ENCODE data around the gene AFG3L2. TPM values are rescaled to one million over a fixed set of nuclear protein-coding genes. Genes with fewer than 3 reads are reported as not detected.

The AFG3L2 gene
- total and polyA plus RNA-seq, 8 donors = 21.7 to 144 (median 44.0) TPM

DNA sequence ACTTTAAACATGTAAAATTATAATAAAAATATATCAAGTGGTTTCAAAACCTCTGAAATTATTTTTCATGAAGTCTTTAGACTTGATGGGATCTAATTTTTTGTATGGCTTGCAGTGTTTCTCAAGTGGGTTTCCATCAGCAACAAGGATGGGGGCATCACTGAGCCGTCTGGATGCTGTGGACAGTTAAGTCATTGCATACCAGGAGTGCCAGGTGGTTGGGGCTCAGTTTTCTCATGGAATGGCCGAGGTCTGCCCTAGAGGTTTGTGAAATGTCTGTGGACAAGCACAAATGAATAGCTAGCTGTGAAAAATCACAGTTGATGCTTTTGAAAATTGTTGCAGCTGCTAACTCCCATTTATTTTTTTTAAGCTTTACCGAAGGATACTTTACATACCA, 32.4 kb upstream of the AFG3L2 start:
- TF ChIP-seq POLR2A (IDR thresholded peaks at IDR 0.05) (no peak), POLR2AphosphoS5 (IDR thresholded peaks at IDR 0.05) (no peak), EP300 (IDR thresholded peaks at IDR 0.05) (no peak)
- TF ChIP-seq, protein P1, sequence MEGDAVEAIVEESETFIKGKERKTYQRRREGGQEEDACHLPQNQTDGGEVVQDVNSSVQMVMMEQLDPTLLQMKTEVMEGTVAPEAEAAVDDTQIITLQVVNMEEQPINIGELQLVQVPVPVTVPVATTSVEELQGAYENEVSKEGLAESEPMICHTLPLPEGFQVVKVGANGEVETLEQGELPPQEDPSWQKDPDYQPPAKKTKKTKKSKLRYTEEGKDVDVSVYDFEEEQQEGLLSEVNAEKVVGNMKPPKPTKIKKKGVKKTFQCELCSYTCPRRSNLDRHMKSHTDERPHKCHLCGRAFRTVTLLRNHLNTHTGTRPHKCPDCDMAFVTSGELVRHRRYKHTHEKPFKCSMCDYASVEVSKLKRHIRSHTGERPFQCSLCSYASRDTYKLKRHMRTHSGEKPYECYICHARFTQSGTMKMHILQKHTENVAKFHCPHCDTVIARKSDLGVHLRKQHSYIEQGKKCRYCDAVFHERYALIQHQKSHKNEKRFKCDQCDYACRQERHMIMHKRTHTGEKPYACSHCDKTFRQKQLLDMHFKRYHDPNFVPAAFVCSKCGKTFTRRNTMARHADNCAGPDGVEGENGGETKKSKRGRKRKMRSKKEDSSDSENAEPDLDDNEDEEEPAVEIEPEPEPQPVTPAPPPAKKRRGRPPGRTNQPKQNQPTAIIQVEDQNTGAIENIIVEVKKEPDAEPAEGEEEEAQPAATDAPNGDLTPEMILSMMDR (IDR thresholded peaks at IDR 0.05) = no peak
- 71 to 83% (median 79%) methylated on average over 3 of the region's 3 CpGs for WGBS, 5 donors

DNA sequence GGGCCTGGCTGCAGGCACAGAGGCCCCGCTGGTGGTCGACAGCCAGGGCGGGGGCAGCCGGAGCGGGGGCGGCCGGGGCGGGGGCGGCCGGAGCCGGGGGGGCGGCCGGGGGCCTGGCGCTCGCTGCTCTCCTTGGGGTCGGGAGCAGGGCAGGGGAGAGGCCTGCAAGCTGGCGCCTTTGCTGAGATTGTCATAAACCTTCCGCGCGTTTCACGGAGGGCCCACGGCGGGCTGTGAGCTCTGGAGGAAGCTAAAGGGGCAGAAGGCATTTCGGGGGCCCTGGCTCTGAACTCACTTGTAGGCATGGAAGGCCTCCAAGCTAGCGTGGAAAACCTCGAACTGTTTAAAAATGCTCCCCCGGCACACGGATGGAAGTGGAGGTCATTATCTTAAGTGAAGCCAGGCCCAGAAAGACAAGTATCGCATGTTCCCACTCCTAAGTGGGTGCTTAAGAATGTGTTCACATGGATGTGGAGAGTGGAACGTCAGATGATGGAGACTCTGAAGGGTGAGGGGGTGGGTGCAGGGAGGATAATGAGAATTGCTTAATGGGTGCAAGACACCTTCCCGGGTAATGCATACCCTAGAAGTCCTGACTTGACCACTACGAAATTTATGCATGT, 31.3 kb upstream of the AFG3L2 start:
- WGBS, 5 donors = 8 to 16% (median 11%) methylated on average over 16 to 32 of the region's 32 CpGs
- peaks cover 0 to 20% (median 0%) of the 10 kb centered on the region in 3 donors for H3K27me3 ChIP-seq
- intact Hi-C loops (cut with DNase I; ENCODE audit: low total_unique reads) = no loop called here
- no peaks in the 10 kb centered on the region for H3K36me3 ChIP-seq
- peak overlapping the region; percentile 60 to 69 (median 65) for H3K4me3 ChIP-seq
- no peak for DNase-seq
- TF ChIP-seq, protein P1 (IDR thresholded peaks at IDR 0.05) = no peak
- no peak for TF ChIP-seq POLR2AphosphoS5 (IDR thresholded peaks at IDR 0.05)
- no peaks in the 10 kb centered on the region for H3K9me3 ChIP-seq
- H3K27ac ChIP-seq = peak overlapping the region; percentile 72 to 92 (median 85)
- peaks cover 0 to 38% (median 22%) of the 10 kb centered on the region in 4 donors for H3K4me1 ChIP-seq

More for the DNA sequence above, 32.4 kb upstream of the AFG3L2 start:
- peaks cover 0 to 19% (median 0%) of the 10 kb centered on the region in 3 donors for H3K27me3 ChIP-seq
- no peaks in the 10 kb centered on the region for H3K9me3 ChIP-seq
- intact Hi-C loops (cut with DNase I; ENCODE audit: low total_unique reads) = no loop called here
- H3K27ac ChIP-seq = no peak overlapping the region
- no peak overlapping the region for H3K4me3 ChIP-seq
- peaks cover 0 to 38% (median 22%) of the 10 kb centered on the region in 4 donors for H3K4me1 ChIP-seq
- H3K36me3 ChIP-seq = no peaks in the 10 kb centered on the region
- DNase-seq = no peak

DNA sequence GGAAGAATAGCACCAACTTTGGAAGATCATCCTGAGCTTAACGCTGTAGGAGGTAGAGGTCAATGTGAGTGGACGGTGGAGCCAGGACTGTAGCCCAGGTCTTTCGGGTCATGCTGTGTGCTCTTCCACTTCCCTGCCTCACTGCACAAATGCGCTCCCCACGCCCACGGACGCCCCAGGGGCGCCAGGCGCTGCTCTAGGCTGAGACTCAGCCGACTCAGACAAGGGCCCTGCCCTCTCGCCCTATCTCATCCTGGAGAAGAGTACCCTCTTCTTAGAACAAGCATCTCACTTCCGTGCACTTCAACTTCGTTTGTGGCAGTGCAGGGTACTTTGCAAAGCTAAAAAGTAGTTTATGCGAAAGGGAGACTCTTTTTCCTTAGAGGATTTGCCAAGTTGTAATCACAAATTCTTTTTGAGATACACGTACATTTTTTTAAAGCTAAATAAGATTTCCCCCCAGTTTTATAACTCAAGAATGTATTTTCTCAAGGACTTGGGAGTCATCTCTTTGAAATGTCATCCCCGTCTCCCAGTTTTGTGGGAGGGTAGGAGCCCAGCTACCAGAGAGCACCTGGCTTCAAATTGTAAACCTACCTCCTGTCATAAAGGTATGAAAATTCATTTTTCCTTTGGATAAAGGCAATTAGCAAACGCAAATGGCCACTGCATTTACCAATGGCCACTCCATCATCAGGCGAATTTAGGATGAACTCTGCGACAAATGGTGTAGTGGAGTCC, 29.5 kb upstream of the AFG3L2 start:
- WGBS, 5 donors = 75 to 80% (median 75%) methylated on average over 19 of the region's 19 CpGs
- Histone ChIP-seq H3K27me3 (peaks cover 0 to 20% (median 0%) of the 10 kb centered on the region in 3 donors), H3K9me3 (no peaks in the 10 kb centered on the region), H3K36me3 (no peaks in the 10 kb centered on the region), H3K4me1 (peaks cover 0 to 38% (median 22%) of the 10 kb centered on the region in 4 donors), H3K27ac (no peak overlapping the region), H3K4me3 (no peak overlapping the region)
- intact Hi-C loops (cut with DNase I; ENCODE audit: low total_unique reads) = no loop called here
- TF ChIP-seq EP300 (IDR thresholded peaks at IDR 0.05) = no peak
- TF ChIP-seq POLR2AphosphoS5 (IDR thresholded peaks at IDR 0.05) = no peak
- DNase-seq = no peak

DNA sequence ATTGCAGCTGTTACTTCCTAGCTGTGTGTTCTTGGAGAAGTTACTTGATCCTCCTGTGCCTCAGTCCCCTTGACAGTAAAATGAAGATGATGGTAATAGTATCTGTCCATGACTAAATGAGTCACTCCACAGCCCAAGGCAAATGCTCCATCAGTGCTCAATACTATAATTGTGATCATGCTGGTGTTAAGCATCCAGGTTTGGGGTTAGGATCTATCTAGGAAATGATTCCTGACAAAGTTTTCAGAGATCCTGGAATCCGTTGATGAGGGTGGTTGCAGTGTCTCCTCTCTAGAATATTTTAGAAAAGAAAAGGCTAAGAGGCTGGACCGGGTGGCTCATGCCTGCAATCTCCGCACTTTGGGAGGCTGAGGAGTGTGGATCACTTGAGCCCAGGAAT, 28.0 kb upstream of the AFG3L2 start:
- Histone ChIP-seq H3K9me3 (no peaks in the 10 kb centered on the region), H3K36me3 (no peaks in the 10 kb centered on the region), H3K27me3 (peaks cover 0 to 25% (median 0%) of the 10 kb centered on the region in 3 donors), H3K4me1 (peaks cover 0 to 28% (median 20%) of the 10 kb centered on the region in 4 donors), H3K4me3 (no peak overlapping the region), H3K27ac (no peak overlapping the region)
- DNase-seq = no peak
- intact Hi-C loops (cut with DNase I; ENCODE audit: low total_unique reads) = no loop called here
- WGBS, 5 donors = 80 to 93% (median 87%) methylated on average over 3 of the region's 3 CpGs
- TF ChIP-seq EP300 (IDR thresholded peaks at IDR 0.05) = no peak
- TF ChIP-seq, protein P1 (IDR thresholded peaks at IDR 0.05) = no peak
- TF ChIP-seq POLR2AphosphoS5 (IDR thresholded peaks at IDR 0.05) = no peak
- no peak for TF ChIP-seq POLR2A (IDR thresholded peaks at IDR 0.05)
